Transverse colon (tissue), 4 donors: ENCODE results near the gene ROBO1.

Experiments used
- CTCF ChIP-seq, 5 experiments: fragments of 200-600 bp in 3 of 5; fragments of 450-650 bp in 2 of 5; sonication (generic) in 3 of 5; IDR thresholded peaks; 1 replicate in 2 of 5; 2 replicates in 3 of 5; pipeline ENCODE4 v1.5.1; 2016 to 2017; ENCODE audit warnings: antibody characterized with exemption in 5 of 5, inconsistent platforms in 3 of 5, mild to moderate bottlenecking in 2 of 5, moderate library complexity in 1 of 5
- POLR2AphosphoS5 ChIP-seq, 3 donors: sonication (generic); formaldehyde crosslinking; IDR thresholded peaks; one replicate each; pipeline ENCODE4 v1.6.1; 2016; ENCODE audit warnings: antibody characterized with exemption in 3 of 3

GRCh38 chr3:78614486-78614885 is 1153.3 kb downstream of the ROBO1 start:
- TF ChIP-seq CTCF (IDR thresholded peaks at IDR 0.05) = no peak
- no peak for TF ChIP-seq POLR2AphosphoS5 (IDR thresholded peaks at IDR 0.05)
